ENCODE measurements around the gene SYT7.

DNA sequence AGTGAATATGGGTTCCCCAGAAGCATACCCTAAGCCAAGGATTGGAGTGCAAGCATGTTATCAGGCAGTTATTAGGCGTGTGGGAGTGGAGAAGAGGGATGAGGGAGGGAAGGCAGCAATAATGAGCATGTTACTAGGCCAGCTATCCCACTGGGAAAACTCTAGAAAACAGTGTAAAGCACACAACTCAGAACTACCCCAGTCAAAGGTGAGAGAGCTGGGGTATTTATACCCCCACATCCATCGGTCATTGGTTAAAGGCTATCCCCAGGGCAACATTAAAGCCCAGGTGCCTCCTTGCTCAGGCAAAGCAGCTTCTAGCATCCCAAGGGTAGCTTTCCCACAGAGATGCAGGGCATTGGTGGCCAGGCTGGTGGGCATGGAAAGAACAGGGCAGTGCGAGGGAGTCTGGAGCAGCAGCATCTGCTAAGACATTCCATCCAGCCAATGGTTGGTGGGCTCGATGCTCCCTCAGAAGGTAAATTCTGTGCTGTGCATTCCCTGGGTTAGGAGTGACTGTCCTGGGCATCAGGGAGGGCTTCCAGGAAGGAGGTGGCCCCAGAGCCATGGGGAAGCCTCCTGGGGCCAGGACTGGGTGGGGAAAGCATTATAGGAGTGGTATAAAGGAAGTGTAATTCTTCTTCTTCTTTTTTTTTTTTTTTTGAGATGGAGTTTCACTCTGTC, 93.4 kb downstream of the SYT7 start:
- no peak for TF ChIP-seq CTCF (IDR thresholded peaks at IDR 0.05)
- no peak for TF ChIP-seq POLR2A (IDR thresholded peaks at IDR 0.05)

Measured in testis (tissue), 2 donors.